GM23338 (cell line): ENCODE measurements around the gene PLEKHA7. TPM values are rescaled to one million over a fixed set of nuclear protein-coding genes. Genes with fewer than 3 reads are reported as not detected.

Source experiments
- ATAC-seq: fragments of 200-7000 bp; cut with Tn5 transposase; 3 replicates; pipeline ENCODE4 v1.9.1; 2020
- DNase-seq: peaks from one replicate; pipeline ENCODE4 v3.0.0-alpha.2; 2015; ENCODE audit warnings: low spot score
- H2AFZ ChIP-seq: fragments of 200-600 bp; sonication (generic); 2 replicates; pipeline ENCODE4 v1.8.0; 2016; ENCODE audit warnings: antibody characterized with exemption, mild to moderate bottlenecking, moderate library complexity
- H3F3A ChIP-seq: fragments of 200-600 bp; sonication (generic); replicated peaks from 2 replicates; pipeline ENCODE4 v1.8.0; 2017; ENCODE audit warnings: antibody characterized with exemption, mixed run types, low read depth
- H3K27ac ChIP-seq: fragments of 200-600 bp; sonication (generic); 2 replicates; pipeline ENCODE4 v1.6.1; 2016; ENCODE audit warnings: low read depth
- H3K27me3 ChIP-seq: fragments of 200-600 bp; sonication (generic); 2 replicates; pipeline ENCODE4 v1.8.0; 2016; ENCODE audit warnings: mild to moderate bottlenecking, mixed run types, moderate library complexity; ENCODE audit not compliant: insufficient read depth
- H3K36me3 ChIP-seq: fragments of 200-600 bp; sonication (generic); 2 replicates; pipeline ENCODE4 v1.8.0; 2016; ENCODE audit warnings: mild to moderate bottlenecking; ENCODE audit not compliant: insufficient read depth
- H3K4me1 ChIP-seq: fragments of 200-600 bp; sonication (generic); 2 replicates; pipeline ENCODE4 v1.8.0; 2016; ENCODE audit warnings: mild to moderate bottlenecking, moderate library complexity; ENCODE audit not compliant: insufficient read depth
- H3K4me2 ChIP-seq: fragments of 200-600 bp; sonication (generic); 2 replicates; pipeline ENCODE4 v1.7.1; 2017; ENCODE audit warnings: mixed run types
- H3K4me3 ChIP-seq: fragments of 200-600 bp; sonication (generic); 2 replicates; pipeline ENCODE4 v1.6.1; 2016; ENCODE audit warnings: mixed run types
- H3K79me2 ChIP-seq: fragments of 200-600 bp; sonication (generic); replicated peaks from 2 replicates; pipeline ENCODE4 v1.8.0; 2017; ENCODE audit warnings: mild to moderate bottlenecking; ENCODE audit not compliant: insufficient read depth
- H3K9me2 ChIP-seq: fragments of 200-600 bp; sonication (generic); 2 replicates; pipeline ENCODE4 v1.8.0; 2017; ENCODE audit not compliant: insufficient read depth
- H4K20me1 ChIP-seq: fragments of 200-600 bp; sonication (generic); replicated peaks from 2 replicates; pipeline ENCODE4 v1.8.0; 2017; ENCODE audit warnings: mild to moderate bottlenecking; ENCODE audit not compliant: insufficient read depth
- H3K27ac Mint-ChIP-seq: 2 replicates; pipeline ENCODE4 v1.8.0; 2020; ENCODE audit warnings: inconsistent platforms, mild to moderate bottlenecking, moderate library complexity, mixed read lengths
- H3K27me3 Mint-ChIP-seq: 3 replicates; pipeline ENCODE4 v1.8.0; 2022; ENCODE audit warnings: low read depth, mild to moderate bottlenecking, moderate library complexity, mixed read lengths, inconsistent platforms; ENCODE audit not compliant: insufficient read depth, poor library complexity
- H3K36me3 Mint-ChIP-seq: 3 replicates; pipeline ENCODE4 v1.8.0; 2021; ENCODE audit warnings: low read depth, mild to moderate bottlenecking, inconsistent platforms, moderate library complexity, mixed read lengths
- H3K4me1 Mint-ChIP-seq: 3 replicates; pipeline ENCODE4 v1.8.0; 2020; ENCODE audit warnings: mild to moderate bottlenecking, inconsistent platforms, mixed read lengths
- H3K4me3 Mint-ChIP-seq: 3 replicates; pipeline ENCODE4 v1.8.0; 2021; ENCODE audit warnings: moderate library complexity, mild to moderate bottlenecking, inconsistent platforms, mixed read lengths
- H3K9me3 Mint-ChIP-seq: 3 replicates; pipeline ENCODE4 v1.8.0; 2020; ENCODE audit warnings: moderate library complexity, mild to moderate bottlenecking, inconsistent platforms, mixed read lengths
- CREB1 ChIP-seq: fragments of 250-450 bp; sonication (Bioruptor Pico); IDR thresholded peaks from 2 replicates; pipeline ENCODE4 v1.5.0; 2020; ENCODE audit warnings: low read depth, mild to moderate bottlenecking, moderate library complexity
- CTCF ChIP-seq, 2 experiments: fragments of 200-600 bp in 1 of 2; sonication (generic) in 1 of 2; conservative IDR thresholded peaks; 2 replicates each; pipeline versions ENCODE4 v1.5.1 to v1.6.1; 2016 to 2017; ENCODE audit warnings: antibody characterized with exemption in 2 of 2, low read depth in 2 of 2, mild to moderate bottlenecking in 2 of 2, moderate library complexity in 1 of 2
- ETS1 ChIP-seq: IDR thresholded peaks from 2 replicates; pipeline ENCODE4 v1.6.1; 2016; ENCODE audit warnings: antibody characterized with exemption
- EZH2 ChIP-seq: fragments of 200-600 bp; sonication (generic); IDR thresholded peaks from one replicate; pipeline ENCODE4 v1.8.0; 2017; ENCODE audit warnings: antibody characterized with exemption, mild to moderate bottlenecking, low read depth; ENCODE audit not compliant: unreplicated experiment
- EZH2phosphoT487 ChIP-seq: fragments of 200-600 bp; sonication (generic); IDR thresholded peaks from one replicate; pipeline ENCODE4 v1.8.1; 2018; ENCODE audit warnings: antibody characterized with exemption; ENCODE audit not compliant: unreplicated experiment
- JUNB ChIP-seq: IDR thresholded peaks from one replicate; pipeline ENCODE4 v1.6.1; 2016; ENCODE audit warnings: antibody characterized with exemption; ENCODE audit not compliant: unreplicated experiment
- NANOG ChIP-seq: IDR thresholded peaks from 2 replicates; pipeline ENCODE4 v1.6.1; 2016; ENCODE audit warnings: antibody characterized with exemption, borderline replicate concordance
- POLR2AphosphoS5 ChIP-seq: IDR thresholded peaks from 2 replicates; pipeline ENCODE4 v1.6.1; 2016; ENCODE audit warnings: antibody characterized with exemption, low read depth
- REST ChIP-seq: IDR thresholded peaks from one replicate; pipeline ENCODE4 v1.6.1; 2018; ENCODE audit warnings: antibody characterized with exemption; ENCODE audit not compliant: unreplicated experiment
- STAT1 ChIP-seq: IDR thresholded peaks from one replicate; pipeline ENCODE4 v1.6.1; 2016; ENCODE audit warnings: antibody characterized with exemption; ENCODE audit not compliant: unreplicated experiment
- ZNF114 ChIP-seq: fragments of 250-450 bp; sonication (Bioruptor Pico); IDR thresholded peaks from 2 replicates; pipeline ENCODE4 v1.5.0; 2020; ENCODE audit warnings: mild to moderate bottlenecking, moderate library complexity
- ZNF331 ChIP-seq: fragments of 250-450 bp; sonication (Bioruptor Pico); IDR thresholded peaks from 2 replicates; pipeline ENCODE4 v1.5.0; 2020; ENCODE audit warnings: low read depth, mild to moderate bottlenecking, moderate library complexity
- ZNF462 ChIP-seq: fragments of 250-450 bp; sonication (Bioruptor Pico); IDR thresholded peaks from 2 replicates; pipeline ENCODE4 v1.5.0; 2020; ENCODE audit warnings: mild to moderate bottlenecking, moderate library complexity
- polyA plus RNA-seq: library from polyadenylated mRNA; unstranded; fragments of >200 nt; fragmentation: Nextera tagmentation; extraction: Ambion mirVana; gene quantifications from 2 replicates; pipeline ENCODE4 v1.2.1, GENCODE V29; 2016
- total RNA-seq: library from RNA; depleted of rRNA; stranded (reverse); fragments of >200 nt; shearing (Covaris generic); gene quantifications from 2 replicates; pipeline ENCODE4 v1.2.3, GENCODE V29; 2014

The PLEKHA7 gene
- total and polyA plus RNA-seq, 2 experiments from 2014 or later: 9.7 to 15.8 TPM

GRCh38 chr11:16789063-16789420 lies 225.2 kb downstream of the PLEKHA7 start:
- H3F3A ChIP-seq: no peaks in the 10 kb centered on the region
- no peak for DNase-seq
- no peaks in the 10 kb centered on the region for H3K9me3 Mint-ChIP-seq
- H3K4me2 ChIP-seq: no peak overlapping the region
- no peaks in the 10 kb centered on the region for H3K27me3 ChIP-seq
- no peak overlapping the region for H3K4me3 Mint-ChIP-seq
- no peaks in the 10 kb centered on the region for H3K4me1 ChIP-seq
- H4K20me1 ChIP-seq: no peaks in the 10 kb centered on the region
- peaks cover 1% of the 10 kb centered on the region for H3K27me3 Mint-ChIP-seq
- H3K36me3 Mint-ChIP-seq: peaks cover 3% of the 10 kb centered on the region; the same call in 2 of the 3 replicates
- H3K27ac Mint-ChIP-seq: no peak overlapping the region
- no peak overlapping the region for H2AFZ ChIP-seq
- H3K79me2 ChIP-seq: no peaks in the 10 kb centered on the region
- TF ChIP-seq JUNB (no peak), CREB1 (CRISPR knock-in tag) (no peak), EZH2phosphoT487 (no peak), EZH2 (no peak), STAT1 (no peak), ETS1 (no peak), REST (no peak), CTCF (conservative IDR thresholded peaks at IDR 0.05; ENCODE audit: low read depth in 2 of 2) (no peak), ZNF114 (CRISPR knock-in tag) (no peak), ZNF331 (CRISPR knock-in tag) (no peak), NANOG (no peak), ZNF462 (no peak), POLR2AphosphoS5 (no peak)
- H3K4me1 Mint-ChIP-seq: no peaks in the 10 kb centered on the region
- no peak overlapping the region for H3K4me3 ChIP-seq
- ATAC-seq: no peak
- H3K9me2 ChIP-seq: no peaks in the 10 kb centered on the region
- H3K36me3 ChIP-seq: no peaks in the 10 kb centered on the region
- no peak overlapping the region for H3K27ac ChIP-seq
